Measurements from ENCODE around the gene CREB3L2. TPM values are rescaled to one million over a fixed set of nuclear protein-coding genes. Genes with fewer than 3 reads are reported as not detected.

Gene CREB3L2
- total RNA-seq, 4 donors from 2014 or later = 2.8 to 12.0 (median 5.4) TPM

DNA sequence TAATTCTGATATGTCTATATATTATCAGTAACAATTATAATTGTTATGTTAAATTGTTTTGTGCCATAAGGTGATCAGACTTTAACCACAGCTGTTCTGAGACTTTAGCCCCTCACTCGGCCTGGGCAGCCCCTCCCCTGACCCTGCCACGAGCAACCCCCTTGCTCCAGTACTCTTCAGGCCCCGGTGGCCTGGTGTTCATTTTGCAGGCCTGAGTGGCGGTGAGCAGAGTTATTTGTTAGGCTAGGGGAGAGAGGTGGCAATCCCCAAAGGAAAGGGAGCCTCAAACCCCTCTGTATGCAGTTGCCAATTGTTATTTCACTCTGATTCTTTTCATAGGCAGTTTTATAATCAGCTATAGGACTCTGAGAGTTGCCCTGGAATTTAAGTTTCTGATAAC, 22.9 kb upstream of the CREB3L2 start:
- H3K27ac ChIP-seq = no peak overlapping the region
- ATAC-seq (no peak), DNase-seq (no peak)
- TF ChIP-seq POLR2A (IDR thresholded peaks at IDR 0.05) (no peak), CTCF (IDR thresholded peaks at IDR 0.05 in 4 of 5, conservative IDR thresholded peaks at IDR 0.05 in 1 of 5) (no peak)
- no peaks in the 10 kb centered on the region for H3K36me3 ChIP-seq
- in situ Hi-C loops (cut with MboI; ENCODE audit: low sequenced_read_pairs in 4 of 4) (loop anchor here in 2 of 4 donors (25.0 kb wide), 1 partner anchor 362 kb away; no protein-coding TSS in a partner anchor), intact Hi-C loops (cut with DNase I; ENCODE audit: low total_unique reads) (no loop called here)
- no peak overlapping the region for H3K4me3 ChIP-seq
- no peaks in the 10 kb centered on the region for H3K4me1 ChIP-seq
- H3K9me3 ChIP-seq = no peaks in the 10 kb centered on the region
- no peaks in the 10 kb centered on the region for H3K27me3 ChIP-seq

- no peaks in the 10 kb centered on the region for H3K4me1 ChIP-seq
- H3K9me3 ChIP-seq = no peaks in the 10 kb centered on the region
- H3K27me3 ChIP-seq = no peaks in the 10 kb centered on the region
- DNase-seq = no peak
- no peak for ATAC-seq
- H3K27ac ChIP-seq = no peak overlapping the region
- H3K36me3 ChIP-seq = no peaks in the 10 kb centered on the region
- intact Hi-C loops (cut with DNase I; ENCODE audit: low total_unique reads) = no loop called here
- in situ Hi-C loops (cut with MboI; ENCODE audit: low sequenced_read_pairs in 4 of 4) = loop anchor here in 2 of 4 donors (25.0 kb wide), 1 partner anchor 362 kb away; no protein-coding TSS in a partner anchor
- TF ChIP-seq POLR2A (IDR thresholded peaks at IDR 0.05) = no peak
- no peak for TF ChIP-seq CTCF (IDR thresholded peaks at IDR 0.05 in 4 of 5, conservative IDR thresholded peaks at IDR 0.05 in 1 of 5)
- H3K4me3 ChIP-seq = no peak overlapping the region
These were observed 22.4 kb upstream of the CREB3L2 start for GRCh38 chr7:138024343-138024691.

DNA sequence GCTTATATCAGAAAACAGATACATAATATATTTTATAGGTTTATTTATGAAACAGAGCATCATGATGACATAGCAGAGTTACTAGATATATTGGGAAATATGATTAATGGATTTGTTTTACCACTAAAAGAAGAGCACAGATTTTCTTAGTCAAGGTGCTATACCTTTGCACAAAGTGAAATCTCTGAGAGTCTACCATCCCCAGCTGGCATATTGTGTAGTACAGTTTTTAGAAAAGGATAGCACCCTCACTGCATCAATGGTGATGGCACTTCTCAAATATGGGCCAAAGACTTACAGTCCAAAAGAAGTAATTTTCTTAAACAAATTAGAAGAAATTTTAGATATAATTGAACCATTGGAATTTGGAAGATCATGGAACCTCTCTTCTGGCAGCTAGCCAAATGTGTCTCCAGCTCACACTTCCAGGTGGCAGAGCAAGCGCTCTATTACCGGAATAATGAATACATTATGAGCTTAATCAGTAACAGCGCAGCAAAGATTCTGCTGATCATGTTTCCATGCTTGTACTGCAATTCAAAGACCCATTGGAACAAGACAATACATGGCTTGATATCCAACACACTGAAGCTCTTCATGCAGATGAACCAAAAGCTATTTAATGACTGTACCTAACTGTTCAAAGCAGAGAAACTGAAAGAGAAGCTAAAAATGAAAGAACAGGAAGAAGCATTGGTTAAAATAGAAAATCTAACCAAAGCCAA, 21.9 kb upstream of the CREB3L2 start:
- in situ Hi-C loops (cut with MboI; ENCODE audit: low sequenced_read_pairs in 4 of 4) (loop anchor here in 2 of 4 donors (25.0 kb wide), 1 partner anchor 361 kb away; no protein-coding TSS in a partner anchor), intact Hi-C loops (cut with DNase I; ENCODE audit: low total_unique reads) (no loop called here)
- no peak for DNase-seq
- TF ChIP-seq POLR2A (IDR thresholded peaks at IDR 0.05) (no peak), CTCF (IDR thresholded peaks at IDR 0.05 in 4 of 5, conservative IDR thresholded peaks at IDR 0.05 in 1 of 5) (no peak)
- Histone ChIP-seq H3K9me3 (no peaks in the 10 kb centered on the region), H3K4me3 (no peak overlapping the region), H3K27me3 (no peaks in the 10 kb centered on the region), H3K27ac (no peak overlapping the region), H3K36me3 (no peaks in the 10 kb centered on the region), H3K4me1 (no peaks in the 10 kb centered on the region)
- no peak for ATAC-seq

DNA sequence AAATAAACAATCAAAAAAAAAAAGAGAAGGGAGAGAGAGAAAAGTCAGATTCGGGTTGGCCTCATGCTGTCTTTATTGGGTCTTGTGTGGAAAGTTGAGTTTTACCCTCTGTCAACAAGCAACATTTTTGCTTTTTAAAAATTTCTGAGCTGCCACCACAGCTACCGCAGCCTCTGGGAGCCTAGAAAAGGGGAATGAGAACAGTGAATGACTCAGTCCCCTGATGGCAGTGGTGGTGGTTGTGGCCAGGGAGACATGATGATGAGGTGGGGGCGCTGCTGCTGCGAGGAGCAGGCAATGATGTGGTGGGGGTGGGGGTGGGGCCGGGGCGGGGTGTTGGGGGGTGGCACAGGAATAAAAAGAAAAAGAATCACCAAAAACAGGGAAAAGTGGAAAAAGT, 20.0 kb upstream of the CREB3L2 start:
- H3K4me3 ChIP-seq = no peak overlapping the region
- no peaks in the 10 kb centered on the region for H3K27me3 ChIP-seq
- H3K4me1 ChIP-seq = no peaks in the 10 kb centered on the region
- no peaks in the 10 kb centered on the region for H3K9me3 ChIP-seq
- no peak overlapping the region for H3K27ac ChIP-seq
- TF ChIP-seq POLR2A (IDR thresholded peaks at IDR 0.05) = no peak
- TF ChIP-seq CTCF (IDR thresholded peaks at IDR 0.05 in 4 of 5, conservative IDR thresholded peaks at IDR 0.05 in 1 of 5) = no peak
- DNase-seq (no peak), ATAC-seq (no peak)
- in situ Hi-C loops (cut with MboI; ENCODE audit: low sequenced_read_pairs in 4 of 4) (loop anchor here in 2 of 4 donors (25.0 kb wide), 1 partner anchor 360 kb away; no protein-coding TSS in a partner anchor), intact Hi-C loops (cut with DNase I; ENCODE audit: low total_unique reads) (no loop called here)
- H3K36me3 ChIP-seq = no peaks in the 10 kb centered on the region
